ENCODE data around the gene GABRR2. TPM values are rescaled to one million over a fixed set of nuclear protein-coding genes. Genes with fewer than 3 reads are reported as not detected.

Gene GABRR2
- total and polyA plus RNA-seq, 2 of the 4 experiments (the other 2 are of a cell fraction) = 0.26 TPM; not detected in 1

DNA sequence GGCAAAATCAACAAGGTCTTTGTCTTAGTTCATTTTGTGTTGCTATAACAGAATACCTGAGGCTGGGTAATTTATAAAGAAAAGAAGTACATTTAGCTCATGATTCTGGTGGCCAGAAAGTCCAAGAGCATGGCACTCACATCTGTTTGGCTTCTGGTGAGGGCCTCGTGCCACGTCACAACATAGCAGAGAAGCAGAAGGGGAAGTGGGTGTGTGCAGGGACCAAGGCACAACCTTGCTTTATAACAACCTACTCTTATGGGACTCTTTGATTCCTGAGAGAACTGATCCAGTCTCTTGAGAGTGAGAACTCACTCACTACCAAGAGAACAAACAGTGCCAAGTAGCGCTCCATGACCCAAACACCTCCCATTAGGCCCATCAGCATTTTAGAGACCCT is 25.4 kb downstream of the GABRR2 start:
- POLR2A ChIA-PET (ENCODE audit: unreplicated experiment) = no interaction called here
- Histone ChIP-seq H3K27ac (ENCODE audit: insufficient read depth, low read length) (no peak overlapping the region), H2BK120ac (ENCODE audit: low read depth, low read length) (no peak overlapping the region), H3K79me1 (ENCODE audit: low read depth in 1 of 2, low read length in 2 of 2) (no peaks in the 10 kb centered on the region), H3K36me3 (ENCODE audit: control insufficient read depth, insufficient read depth, low read length) (no peaks in the 10 kb centered on the region), H3K27me3 (ENCODE audit: control insufficient read depth, insufficient read depth, low read length) (peaks cover 29% of the 10 kb centered on the region), H2BK20ac (ENCODE audit: low read depth, low read length) (no peak overlapping the region), H4K5ac (ENCODE audit: low read depth, low read length) (no peak overlapping the region), H3K4me3 (ENCODE audit: insufficient read depth, low read depth, low read length) (no peak overlapping the region), H3K23ac (ENCODE audit: low read depth, low read length) (no peak overlapping the region), H2AFZ (replicated peaks; ENCODE audit: low read length, poor library complexity) (no peak overlapping the region), H2AK9ac (replicated peaks; ENCODE audit: low read depth, low read length, poor library complexity) (no peak overlapping the region), H3K4me1 (ENCODE audit: control insufficient read depth, insufficient read depth, low read length) (no peaks in the 10 kb centered on the region), H3K9me1 (ENCODE audit: insufficient read depth, low read length) (no peaks in the 10 kb centered on the region), H3K4me2 (ENCODE audit: low read depth, low read length) (no peak overlapping the region), H3K9me3 (ENCODE audit: control insufficient read depth, insufficient read depth, low read length) (no peaks in the 10 kb centered on the region), H2AK5ac (ENCODE audit: low read depth, low read length) (no peak overlapping the region), H4K20me1 (ENCODE audit: insufficient read depth, low read length) (no peaks in the 10 kb centered on the region), H4K91ac (ENCODE audit: insufficient read depth, low read depth, low read length) (no peak overlapping the region), H3K4ac (ENCODE audit: low read depth, low read length) (no peak overlapping the region), H3K18ac (ENCODE audit: low read depth, low read length) (no peak overlapping the region), H2BK5ac (ENCODE audit: low read depth, low read length, poor library complexity, severe bottlenecking) (no peak overlapping the region), H3K56ac (ENCODE audit: extremely low read depth, insufficient read depth, low read length) (no peak overlapping the region), H2BK15ac (ENCODE audit: low read depth, low read length) (no peak overlapping the region), H4K8ac (ENCODE audit: low read depth in 2 of 2, low read length in 2 of 2) (no peak overlapping the region), H3K9ac (ENCODE audit: low read depth, low read length) (no peak overlapping the region), H3K14ac (replicated peaks; ENCODE audit: low read depth, low read length) (no peak overlapping the region)
- CTCF ChIA-PET = no interaction called here
- intact Hi-C loops (cut with micrococcal nuclease) (no loop called here), dilution Hi-C loops (cut with HindIII; ENCODE audit: low sequenced_read_pairs, unreplicated experiment) (no loop called here), in situ Hi-C loops (cut with MboI; ENCODE audit: low sequenced_read_pairs) (no loop called here)
- TF ChIP-seq, protein P1, sequence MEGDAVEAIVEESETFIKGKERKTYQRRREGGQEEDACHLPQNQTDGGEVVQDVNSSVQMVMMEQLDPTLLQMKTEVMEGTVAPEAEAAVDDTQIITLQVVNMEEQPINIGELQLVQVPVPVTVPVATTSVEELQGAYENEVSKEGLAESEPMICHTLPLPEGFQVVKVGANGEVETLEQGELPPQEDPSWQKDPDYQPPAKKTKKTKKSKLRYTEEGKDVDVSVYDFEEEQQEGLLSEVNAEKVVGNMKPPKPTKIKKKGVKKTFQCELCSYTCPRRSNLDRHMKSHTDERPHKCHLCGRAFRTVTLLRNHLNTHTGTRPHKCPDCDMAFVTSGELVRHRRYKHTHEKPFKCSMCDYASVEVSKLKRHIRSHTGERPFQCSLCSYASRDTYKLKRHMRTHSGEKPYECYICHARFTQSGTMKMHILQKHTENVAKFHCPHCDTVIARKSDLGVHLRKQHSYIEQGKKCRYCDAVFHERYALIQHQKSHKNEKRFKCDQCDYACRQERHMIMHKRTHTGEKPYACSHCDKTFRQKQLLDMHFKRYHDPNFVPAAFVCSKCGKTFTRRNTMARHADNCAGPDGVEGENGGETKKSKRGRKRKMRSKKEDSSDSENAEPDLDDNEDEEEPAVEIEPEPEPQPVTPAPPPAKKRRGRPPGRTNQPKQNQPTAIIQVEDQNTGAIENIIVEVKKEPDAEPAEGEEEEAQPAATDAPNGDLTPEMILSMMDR (conservative IDR thresholded peaks at IDR 0.05; ENCODE audit: low read depth, low read length) = no peak
- TF ChIP-seq NFE2L2 (IDR thresholded peaks at IDR 0.05; ENCODE audit: low read depth, low read length) (no peak), CHD1 (IDR thresholded peaks at IDR 0.05; ENCODE audit: low read depth, low read length) (no peak), BHLHE40 (IDR thresholded peaks at IDR 0.05; ENCODE audit: low read depth, low read length) (no peak), RAD21 (IDR thresholded peaks at IDR 0.05; ENCODE audit: low read length) (no peak), POLR2A (IDR thresholded peaks at IDR 0.05; ENCODE audit: low read depth, low read length) (no peak), MAFK (IDR thresholded peaks at IDR 0.05; ENCODE audit: low read depth, low read length) (no peak), USF2 (IDR thresholded peaks at IDR 0.05; ENCODE audit: low read depth, low read length) (no peak), SMC3 (IDR thresholded peaks at IDR 0.05; ENCODE audit: low read depth, low read length) (no peak), RCOR1 (IDR thresholded peaks at IDR 0.05; ENCODE audit: insufficient replicate concordance, low read length) (no peak), MXI1 (IDR thresholded peaks at IDR 0.05; ENCODE audit: borderline replicate concordance, low read depth, low read length) (no peak), RFX5 (IDR thresholded peaks at IDR 0.05; ENCODE audit: low read depth, low read length) (no peak), FOS (IDR thresholded peaks at IDR 0.05; ENCODE audit: low read depth, low read length) (no peak)
- TF ChIP-seq, protein P2, sequence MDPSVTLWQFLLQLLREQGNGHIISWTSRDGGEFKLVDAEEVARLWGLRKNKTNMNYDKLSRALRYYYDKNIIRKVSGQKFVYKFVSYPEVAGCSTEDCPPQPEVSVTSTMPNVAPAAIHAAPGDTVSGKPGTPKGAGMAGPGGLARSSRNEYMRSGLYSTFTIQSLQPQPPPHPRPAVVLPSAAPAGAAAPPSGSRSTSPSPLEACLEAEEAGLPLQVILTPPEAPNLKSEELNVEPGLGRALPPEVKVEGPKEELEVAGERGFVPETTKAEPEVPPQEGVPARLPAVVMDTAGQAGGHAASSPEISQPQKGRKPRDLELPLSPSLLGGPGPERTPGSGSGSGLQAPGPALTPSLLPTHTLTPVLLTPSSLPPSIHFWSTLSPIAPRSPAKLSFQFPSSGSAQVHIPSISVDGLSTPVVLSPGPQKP (IDR thresholded peaks at IDR 0.05; ENCODE audit: borderline replicate concordance, low read depth, low read length) = no peak
- WGBS, 2 experiments (ENCODE audit: extremely low coverage in 2 of 2, insufficient read length in 1 of 2) = no CpG with 5 or more reads among the region's 3 CpGs
- BruUV-seq (replicated peaks) = no TSS peak
- DNase-seq (no peak), ATAC-seq (ENCODE audit: low read depth) (no peak)

Measured in IMR-90 (cell line).